IMR-90 (cell line): ENCODE data around the gene ATP5PO.

Experiments used
- BHLHE40 ChIP-seq: fragments of 150-350 bp; IDR thresholded peaks from 2 replicates; pipeline ENCODE4 v1.6.1; 2016; ENCODE audit warnings: mild to moderate bottlenecking, low read depth, low read length
- FOS ChIP-seq: fragments of 150-350 bp; IDR thresholded peaks from 2 replicates; pipeline ENCODE4 v1.6.1; 2016; ENCODE audit warnings: low read depth, low read length
- POLR2A ChIP-seq: IDR thresholded peaks from 2 replicates; pipeline ENCODE4 v1.6.1; 2012; ENCODE audit warnings: mild to moderate bottlenecking, low read depth, low read length
- RAD21 ChIP-seq: IDR thresholded peaks from 2 replicates; pipeline ENCODE4 v1.6.1; 2012; ENCODE audit warnings: low read length, improper control_type of control experiment
- RFX5 ChIP-seq: IDR thresholded peaks from 2 replicates; pipeline ENCODE4 v1.8.0; 2012; ENCODE audit warnings: low read depth, mild to moderate bottlenecking, low read length, moderate library complexity
- SMC3 ChIP-seq: fragments of 150-350 bp; IDR thresholded peaks from 2 replicates; pipeline ENCODE4 v1.6.1; 2016; ENCODE audit warnings: low read depth, mild to moderate bottlenecking, antibody characterized with exemption, low read length, moderate library complexity
- TF ChIP-seq, protein P1 (sequence below): conservative IDR thresholded peaks from 2 replicates; pipeline ENCODE4 v1.5.1; 2012; ENCODE audit warnings: mild to moderate bottlenecking, low read depth, low read length, improper control_type of control experiment
- TF ChIP-seq, protein P2 (sequence below): fragments of 150-350 bp; IDR thresholded peaks from 2 replicates; pipeline ENCODE4 v1.6.1; 2016; ENCODE audit warnings: low read depth, mild to moderate bottlenecking, low read length, moderate library complexity, borderline replicate concordance

- TF ChIP-seq, protein P1, sequence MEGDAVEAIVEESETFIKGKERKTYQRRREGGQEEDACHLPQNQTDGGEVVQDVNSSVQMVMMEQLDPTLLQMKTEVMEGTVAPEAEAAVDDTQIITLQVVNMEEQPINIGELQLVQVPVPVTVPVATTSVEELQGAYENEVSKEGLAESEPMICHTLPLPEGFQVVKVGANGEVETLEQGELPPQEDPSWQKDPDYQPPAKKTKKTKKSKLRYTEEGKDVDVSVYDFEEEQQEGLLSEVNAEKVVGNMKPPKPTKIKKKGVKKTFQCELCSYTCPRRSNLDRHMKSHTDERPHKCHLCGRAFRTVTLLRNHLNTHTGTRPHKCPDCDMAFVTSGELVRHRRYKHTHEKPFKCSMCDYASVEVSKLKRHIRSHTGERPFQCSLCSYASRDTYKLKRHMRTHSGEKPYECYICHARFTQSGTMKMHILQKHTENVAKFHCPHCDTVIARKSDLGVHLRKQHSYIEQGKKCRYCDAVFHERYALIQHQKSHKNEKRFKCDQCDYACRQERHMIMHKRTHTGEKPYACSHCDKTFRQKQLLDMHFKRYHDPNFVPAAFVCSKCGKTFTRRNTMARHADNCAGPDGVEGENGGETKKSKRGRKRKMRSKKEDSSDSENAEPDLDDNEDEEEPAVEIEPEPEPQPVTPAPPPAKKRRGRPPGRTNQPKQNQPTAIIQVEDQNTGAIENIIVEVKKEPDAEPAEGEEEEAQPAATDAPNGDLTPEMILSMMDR: no peak
- TF ChIP-seq POLR2A: no peak
- no peak for TF ChIP-seq FOS
- no peak for TF ChIP-seq SMC3
- no peak for TF ChIP-seq RAD21
- TF ChIP-seq, protein P2, sequence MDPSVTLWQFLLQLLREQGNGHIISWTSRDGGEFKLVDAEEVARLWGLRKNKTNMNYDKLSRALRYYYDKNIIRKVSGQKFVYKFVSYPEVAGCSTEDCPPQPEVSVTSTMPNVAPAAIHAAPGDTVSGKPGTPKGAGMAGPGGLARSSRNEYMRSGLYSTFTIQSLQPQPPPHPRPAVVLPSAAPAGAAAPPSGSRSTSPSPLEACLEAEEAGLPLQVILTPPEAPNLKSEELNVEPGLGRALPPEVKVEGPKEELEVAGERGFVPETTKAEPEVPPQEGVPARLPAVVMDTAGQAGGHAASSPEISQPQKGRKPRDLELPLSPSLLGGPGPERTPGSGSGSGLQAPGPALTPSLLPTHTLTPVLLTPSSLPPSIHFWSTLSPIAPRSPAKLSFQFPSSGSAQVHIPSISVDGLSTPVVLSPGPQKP: no peak
- TF ChIP-seq BHLHE40: no peak
- no peak for TF ChIP-seq RFX5
These were observed 56.8 kb downstream of the ATP5PO start for GRCh38 chr21:33858667-33859372.
